ELF-1 (cell line): Measurements from ENCODE around the gene SH3YL1.

Experiments
- DNase-seq: peaks from one replicate; pipeline ENCODE4 v3.0.0-alpha.2; 2016; ENCODE audit warnings: low read depth, low spot score

The SH3YL1 gene, protein sequence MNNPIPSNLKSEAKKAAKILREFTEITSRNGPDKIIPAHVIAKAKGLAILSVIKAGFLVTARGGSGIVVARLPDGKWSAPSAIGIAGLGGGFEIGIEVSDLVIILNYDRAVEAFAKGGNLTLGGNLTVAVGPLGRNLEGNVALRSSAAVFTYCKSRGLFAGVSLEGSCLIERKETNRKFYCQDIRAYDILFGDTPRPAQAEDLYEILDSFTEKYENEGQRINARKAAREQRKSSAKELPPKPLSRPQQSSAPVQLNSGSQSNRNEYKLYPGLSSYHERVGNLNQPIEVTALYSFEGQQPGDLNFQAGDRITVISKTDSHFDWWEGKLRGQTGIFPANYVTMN

DNA sequence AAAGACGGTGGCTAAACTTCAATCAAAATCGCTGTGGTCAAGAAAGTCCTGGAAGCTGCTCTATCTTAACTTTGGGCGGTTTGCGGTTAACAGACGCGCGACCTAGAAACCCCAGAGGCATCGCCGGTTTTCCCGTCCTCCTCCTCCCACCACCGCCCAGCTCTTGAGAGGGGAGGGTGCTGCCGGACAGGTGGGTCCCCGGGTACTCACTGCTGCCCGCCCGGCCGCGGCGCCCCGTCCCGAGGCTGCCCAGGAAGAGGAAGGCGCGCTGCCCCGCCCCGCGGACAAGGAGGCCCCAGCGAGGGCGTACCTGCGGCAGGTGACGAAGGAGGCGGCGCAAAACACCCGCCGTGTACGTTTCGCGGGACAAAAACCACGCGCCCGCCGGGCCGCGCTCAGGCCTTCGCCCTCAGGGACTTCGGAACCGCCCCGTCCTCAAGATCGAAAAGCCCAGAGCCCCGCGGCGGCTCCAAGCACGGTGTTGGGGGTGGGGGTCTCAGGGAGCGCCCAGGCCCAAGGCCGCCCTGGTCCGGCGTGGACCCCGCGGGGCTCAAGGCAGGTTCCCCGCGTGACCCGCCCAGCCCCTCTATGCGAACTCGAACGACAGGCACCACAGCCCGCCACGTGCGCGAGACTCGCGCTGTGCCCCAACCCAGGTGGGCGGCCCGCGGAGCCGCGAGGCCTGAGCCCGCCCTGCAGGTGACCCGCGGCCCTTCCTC, at the start of gene SH3YL1:
TSS of gene SH3YL1 (minus strand) at position 259 of the 719 bp plus-strand sequence. CDS start at position 211, 48 bp downstream.
- DNase-seq, result peak; percentile 55

DNA sequence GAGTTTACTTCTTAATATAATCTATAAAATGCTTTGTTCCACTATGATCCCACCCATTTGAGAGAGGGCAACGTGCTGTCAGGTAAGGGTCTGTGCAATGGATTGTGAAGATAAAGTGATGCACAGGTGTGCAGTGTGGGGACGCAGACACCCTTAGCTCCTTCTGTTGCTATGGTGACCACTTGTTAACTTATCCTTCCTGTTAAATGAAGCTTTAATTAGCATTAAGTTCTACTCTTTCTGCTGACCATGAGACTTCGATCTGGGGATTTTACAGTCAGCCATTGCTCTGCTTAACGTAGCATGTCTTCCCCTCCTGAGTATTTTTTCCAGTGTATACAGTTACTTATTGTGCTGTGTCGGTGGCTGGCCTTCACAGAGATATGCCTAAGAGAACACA, 47.2 kb upstream of the SH3YL1 start:
- no peak for DNase-seq

- peak; percentile 34 for DNase-seq
These were observed 46.2 kb upstream of the SH3YL1 start for GRCh38 chr2:309954-310510.

- DNase-seq, result peak; percentile 90
These were observed 45.5 kb upstream of the SH3YL1 start for GRCh38 chr2:309148-309953.

DNA sequence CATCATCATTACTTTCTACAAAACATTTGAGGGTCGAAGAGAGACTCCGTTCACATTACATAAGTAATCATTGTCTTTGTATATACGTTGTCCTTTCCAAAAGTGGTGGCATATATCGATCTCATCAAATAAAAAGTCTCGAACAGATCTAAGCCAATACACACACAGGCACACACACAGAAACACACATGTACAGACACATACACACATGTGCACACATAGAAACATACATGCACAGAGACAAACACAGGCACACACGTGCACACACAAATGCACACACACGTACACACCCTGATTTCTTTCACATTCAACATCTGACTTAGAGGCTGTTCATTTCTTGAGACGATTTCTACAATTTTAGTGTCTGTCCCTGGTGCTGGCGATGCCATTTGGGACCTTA, 41.5 kb upstream of the SH3YL1 start:
- no peak for DNase-seq

DNA sequence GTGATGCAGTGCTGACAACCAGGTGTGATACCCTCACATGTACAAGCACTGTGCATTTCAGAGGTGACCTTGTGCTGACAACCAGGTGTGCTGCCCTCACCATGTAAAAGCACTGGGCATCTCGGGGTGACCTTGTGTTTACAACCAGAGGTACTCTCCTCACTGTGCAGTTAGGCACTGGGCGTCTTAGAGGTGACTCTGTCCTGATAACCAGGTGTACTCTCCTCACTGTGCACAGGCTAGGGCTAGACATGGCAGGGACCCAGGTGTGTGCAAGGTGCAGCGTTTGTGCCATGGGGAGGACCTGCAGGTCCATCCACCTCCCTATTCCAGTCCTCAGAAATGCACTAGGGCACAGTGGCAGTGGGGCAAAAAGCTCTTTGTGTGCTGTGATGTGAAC, 32.5 kb upstream of the SH3YL1 start:
- no peak for DNase-seq

DNA sequence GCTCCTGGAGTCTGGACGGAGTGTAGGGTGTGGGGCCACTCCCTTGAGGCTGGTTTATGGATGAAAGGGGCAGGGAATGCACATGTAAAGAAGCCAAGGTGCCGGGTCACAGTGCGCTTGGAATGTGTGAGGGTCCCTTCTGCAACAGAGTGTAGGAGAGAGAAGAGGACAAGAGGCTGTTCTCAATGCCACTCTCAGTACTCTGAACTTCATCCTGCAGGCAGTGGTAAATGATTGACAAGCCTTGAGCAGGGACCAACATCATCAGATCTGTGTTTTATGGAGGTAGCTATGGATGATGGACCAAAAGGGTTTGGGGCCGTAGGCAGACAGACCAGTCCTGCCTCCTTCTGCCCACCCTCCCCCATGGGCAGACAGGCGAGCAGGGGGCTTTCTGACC, 31.3 kb upstream of the SH3YL1 start:
- DNase-seq, result no peak

GRCh38 chr2:290090-290722, 26.4 kb upstream of the SH3YL1 start:
- DNase-seq, result peak; percentile 79

- DNase-seq, result peak; percentile 41
These were observed 25.7 kb upstream of the SH3YL1 start for GRCh38 chr2:289362-290089.

DNA sequence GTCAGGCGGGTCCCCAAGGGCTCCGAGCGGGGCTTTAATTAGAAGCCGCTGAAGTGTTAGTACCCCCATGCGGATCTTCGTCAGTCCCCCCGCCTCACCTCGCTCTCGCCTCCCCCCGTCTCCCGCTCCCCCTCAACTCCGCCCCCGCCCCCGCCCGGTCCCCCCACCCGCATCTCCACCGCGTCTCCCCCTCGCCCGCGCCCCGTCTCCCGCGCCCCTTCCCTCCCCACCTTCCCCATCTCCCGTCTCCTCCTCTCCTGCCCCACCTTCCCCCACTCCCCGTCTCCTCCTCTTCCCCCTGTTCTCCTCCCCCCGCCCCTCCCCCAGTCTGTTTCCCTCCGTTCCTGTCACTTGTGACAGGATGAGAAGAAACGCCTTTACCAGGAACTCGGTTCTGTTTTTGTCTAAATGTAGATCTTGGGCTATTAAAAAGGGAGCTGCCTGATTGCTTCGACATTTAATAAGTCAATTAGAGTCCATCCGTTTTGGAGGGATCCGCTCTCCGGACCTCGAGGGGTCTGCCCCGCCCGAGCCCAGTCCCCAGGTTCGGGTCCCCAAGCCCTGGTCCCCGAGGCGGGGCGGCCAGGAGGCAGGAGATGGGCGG, 25.0 kb upstream of the SH3YL1 start:
- DNase-seq, result no peak

- DNase-seq, result peak; percentile 18
These were observed 24.3 kb upstream of the SH3YL1 start, which contains the start of gene ALKAL2 for GRCh38 chr2:287911-288757. Gene ALKAL2, minus strand, starts transcription at chr2:288091. Its CDS starts 256 bp downstream, at chr2:287835.

DNA sequence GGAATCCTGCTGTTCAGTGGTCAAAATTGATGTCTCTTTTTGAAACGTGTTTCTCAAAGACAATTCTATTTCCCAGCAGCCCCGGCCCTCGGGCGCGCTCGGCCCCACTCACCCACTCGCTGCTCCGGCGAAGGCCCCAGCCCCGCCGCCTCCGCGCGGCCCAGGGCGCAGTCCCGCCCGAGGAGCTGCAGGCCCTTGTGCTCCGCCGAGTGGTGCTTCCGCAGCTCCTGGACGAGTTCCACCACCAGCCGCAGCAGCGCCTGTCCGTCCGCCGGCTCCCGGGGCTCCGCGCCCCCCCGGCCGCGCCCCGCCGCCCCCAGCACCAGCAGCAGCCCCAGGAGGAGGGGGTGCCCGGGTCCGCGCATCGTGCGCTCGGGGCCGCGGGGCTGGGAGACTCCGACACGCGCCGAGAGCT, 23.6 kb upstream of the SH3YL1 start:
- DNase-seq, result peak; percentile 43

GRCh38 chr2:286774-287392, 23.1 kb upstream of the SH3YL1 start:
- DNase-seq, result peak; percentile 28

DNA sequence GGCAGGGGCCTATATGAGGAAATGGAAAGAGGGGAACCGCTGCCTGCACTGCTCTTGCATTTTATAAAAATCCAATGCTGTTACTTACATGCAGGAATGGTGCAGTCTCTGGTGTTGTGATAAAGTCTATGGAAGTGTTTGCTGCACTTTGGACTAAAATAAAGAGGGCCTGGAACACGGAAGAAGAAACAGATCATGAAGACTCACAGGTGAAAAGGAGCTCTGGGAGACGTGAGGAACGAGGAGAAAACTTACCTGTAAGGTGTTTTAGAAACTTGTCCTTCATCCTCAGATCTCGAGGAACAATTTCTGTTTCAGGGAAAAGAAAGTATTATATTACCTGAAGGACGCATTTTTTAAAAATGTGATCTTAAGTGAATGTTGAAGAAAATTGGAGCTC, 22.2 kb upstream of the SH3YL1 start:
- DNase-seq, result no peak

GRCh38 chr2:285531-285930, 21.7 kb upstream of the SH3YL1 start:
- DNase-seq, result no peak

GRCh38 chr2:284896-285492, 21.2 kb upstream of the SH3YL1 start:
- peak; percentile 8 for DNase-seq

DNA sequence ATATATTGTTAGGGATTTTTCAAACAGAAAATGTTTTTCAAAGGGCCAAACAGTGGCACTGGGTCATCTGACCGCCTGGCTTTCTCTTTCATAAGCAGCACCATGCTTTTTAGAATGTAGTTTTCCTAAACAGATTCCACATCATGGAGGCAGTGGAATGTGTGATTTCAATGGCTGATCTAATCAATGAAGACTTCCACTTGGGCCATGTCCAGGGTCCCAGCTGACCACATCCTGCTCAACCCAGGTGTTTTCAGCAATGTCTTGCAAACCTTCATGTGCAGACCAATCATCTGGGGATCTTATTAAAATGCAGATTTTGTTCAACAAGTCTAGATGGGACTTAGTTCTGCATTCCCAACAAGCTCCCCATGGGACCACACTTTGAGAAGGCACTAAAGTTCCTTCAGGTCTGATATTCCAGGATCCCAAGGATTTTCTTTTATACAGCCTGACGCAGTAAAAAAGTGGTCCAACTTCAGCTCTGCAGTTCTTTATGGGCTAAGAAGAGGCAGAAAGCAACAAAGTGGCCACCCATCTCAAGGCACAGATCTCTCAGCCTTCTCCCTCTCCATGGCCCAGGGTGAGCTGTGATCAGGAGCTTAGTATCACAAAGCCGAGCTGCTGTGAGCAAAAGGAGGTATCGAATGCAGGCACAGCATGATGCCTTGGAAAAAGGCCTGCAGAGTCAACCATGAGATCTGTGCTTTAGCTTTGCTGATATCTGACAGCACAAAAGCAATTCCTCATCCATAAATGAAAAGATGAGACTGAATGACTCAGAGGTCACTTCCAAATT, 20.4 kb upstream of the SH3YL1 start:
- DNase-seq, result peak; percentile 14
